SK-N-MC (cell line): ENCODE results near the gene GRK6.
"Not testable (repeated sequence)": the region's sequence is repeated elsewhere in the genome, so short reads cannot be mapped to it uniquely, and the experiment has no call there.

ENCODE experiments used
- DNase-seq: peaks from one replicate; pipeline ENCODE4 v3.0.0-alpha.2; 2011; ENCODE audit warnings: low read depth, low spot score
- H3K27ac ChIP-seq: fragments of 200-600 bp; sonication (generic); 2 replicates; pipeline ENCODE4 v1.5.1; 2016; ENCODE audit warnings: mixed run types
- H3K36me3 ChIP-seq: fragments of 200-600 bp; sonication (generic); 2 replicates; pipeline ENCODE4 v1.6.1; 2017; ENCODE audit warnings: antibody characterized with exemption, low read length, mixed read lengths; ENCODE audit not compliant: insufficient read depth
- H3K4me3 ChIP-seq: fragments of 200-600 bp; sonication (generic); 2 replicates; pipeline ENCODE4 v1.5.1; 2016
- H3K9ac ChIP-seq: fragments of 200-600 bp; sonication (generic); 2 replicates; pipeline ENCODE4 v1.8.0; 2017; ENCODE audit warnings: mixed run types, mixed read lengths; ENCODE audit not compliant: insufficient read length
- H3K9me3 ChIP-seq: fragments of 200-600 bp; sonication (generic); 2 replicates; pipeline ENCODE4 v1.6.1; 2017; ENCODE audit warnings: low read depth, mild to moderate bottlenecking, antibody characterized with exemption, low read length, moderate library complexity, mixed read lengths
- EZH2 ChIP-seq: fragments of 200-600 bp; sonication (generic); IDR thresholded peaks from one replicate; pipeline ENCODE4 v1.6.1; 2017; ENCODE audit warnings: antibody characterized with exemption
- FOXP2 ChIP-seq: optimal IDR thresholded peaks from 2 replicates; pipeline ENCODE3; 2011; ENCODE audit warnings: mild to moderate bottlenecking, moderate library complexity; ENCODE audit not compliant: insufficient read depth; ENCODE audit errors: extremely low read length, control extremely low read depth
- POLR2AphosphoS5 ChIP-seq: IDR thresholded peaks from 2 replicates; pipeline ENCODE4 v1.6.1; 2012; ENCODE audit warnings: mild to moderate bottlenecking, low read depth, low read length, borderline replicate concordance

The GRK6 gene

DNA sequence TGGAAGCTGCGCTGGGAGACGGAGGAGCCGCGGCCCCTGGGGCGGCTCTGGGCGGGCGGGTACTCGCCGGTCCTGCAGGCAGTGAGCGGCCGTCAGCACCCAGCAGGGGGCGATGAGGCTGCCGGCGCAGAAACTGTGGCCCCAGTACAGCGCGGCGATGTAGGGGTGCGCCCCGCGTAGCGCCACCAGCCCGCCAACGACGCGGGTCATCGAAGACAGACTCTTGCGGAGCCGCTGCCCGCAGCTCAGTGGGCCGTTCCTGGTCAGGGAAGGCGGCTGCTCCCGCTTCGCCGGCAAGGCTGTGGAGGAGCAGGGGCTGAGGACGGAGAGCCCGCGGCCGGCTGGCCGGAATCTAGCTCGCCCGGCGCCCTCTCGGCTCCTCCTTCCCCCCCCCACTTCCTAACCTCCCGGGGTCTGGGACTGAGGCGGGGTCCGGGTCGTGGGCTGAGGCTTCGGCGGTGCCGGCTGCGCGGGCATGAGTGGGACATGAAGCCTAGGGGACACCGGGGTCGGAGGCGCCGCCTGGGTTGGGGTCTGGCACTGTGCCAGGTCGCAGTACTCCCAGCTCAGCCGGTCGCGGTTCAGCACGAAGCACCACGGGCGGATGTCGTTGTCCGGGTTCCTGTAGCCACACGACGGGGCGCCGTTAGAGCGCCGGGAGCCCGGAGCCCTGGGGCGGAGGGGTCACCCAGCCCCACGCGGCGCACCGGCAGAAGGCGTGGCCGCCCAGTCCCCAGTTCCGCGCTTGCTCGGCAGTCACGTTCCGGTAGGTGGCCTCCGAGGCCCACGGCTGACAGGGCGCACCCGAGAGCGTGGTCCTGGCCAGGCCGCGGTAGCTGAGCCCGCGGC is 22.5 kb upstream of the GRK6 start:
- Histone ChIP-seq H3K4me3 (peak overlapping the region; percentile 78), H3K9ac (no peak overlapping the region), H3K27ac (no peak overlapping the region), H3K36me3 (no peaks in the 10 kb centered on the region), H3K9me3 (no peaks in the 10 kb centered on the region)
- TF ChIP-seq FOXP2: no peak
- TF ChIP-seq EZH2: no peak
- no peak for TF ChIP-seq POLR2AphosphoS5
- DNase-seq: no peak

DNA sequence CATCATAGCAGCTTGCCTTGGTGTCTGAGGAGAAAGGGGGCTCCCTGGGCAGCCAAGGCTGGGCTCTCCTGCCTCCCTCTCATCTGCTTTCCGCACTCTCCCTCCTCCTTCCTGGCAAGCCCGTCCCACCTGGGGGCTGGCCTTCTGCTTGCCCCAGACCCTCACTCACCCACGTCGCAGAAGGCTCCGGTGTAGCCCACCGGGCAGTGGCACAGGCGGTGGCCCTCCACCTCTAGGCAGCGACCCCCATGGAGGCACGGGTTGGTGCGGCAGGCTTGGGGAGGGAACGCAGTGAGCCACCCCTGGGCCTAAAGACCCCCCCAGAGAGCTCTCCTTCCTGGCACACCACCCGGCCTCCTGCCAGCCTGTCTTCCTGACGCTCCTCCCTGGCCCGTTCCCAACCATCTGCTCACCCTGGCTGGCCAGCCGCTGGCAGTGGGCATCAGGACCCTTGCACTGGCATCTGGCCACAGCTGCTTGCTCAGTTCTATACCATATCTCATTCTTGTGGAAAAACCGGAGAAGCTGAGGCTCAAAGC is 21.8 kb upstream of the GRK6 start:
- H3K4me3 ChIP-seq: peak overlapping the region; percentile 78
- TF ChIP-seq POLR2AphosphoS5 (no peak), EZH2 (no peak), FOXP2 (no peak)
- no peak overlapping the region for H3K9ac ChIP-seq
- no peaks in the 10 kb centered on the region for H3K9me3 ChIP-seq
- no peak for DNase-seq
- no peak overlapping the region for H3K27ac ChIP-seq
- no peaks in the 10 kb centered on the region for H3K36me3 ChIP-seq

DNA sequence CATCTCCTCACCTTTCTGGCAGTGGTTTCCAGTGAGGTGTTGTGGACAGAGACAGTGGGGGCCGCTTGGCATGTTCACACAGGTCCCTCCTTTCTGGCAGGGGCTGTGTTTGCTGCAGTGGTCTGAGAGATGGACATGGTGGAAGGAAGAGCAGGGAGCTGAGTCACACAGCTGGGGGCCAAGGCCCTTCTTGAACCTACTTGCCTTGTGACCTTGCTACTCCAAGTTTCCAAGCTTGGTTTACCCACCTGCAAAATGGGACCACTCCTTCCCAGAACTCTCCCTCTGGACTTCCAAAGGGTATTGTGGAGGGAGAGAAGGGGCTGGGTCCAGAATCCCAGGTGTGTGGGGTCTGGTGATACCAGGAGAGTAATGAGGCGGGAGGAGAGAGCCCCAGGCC is 21.2 kb upstream of the GRK6 start:
- TF ChIP-seq EZH2 (no peak), FOXP2 (no peak), POLR2AphosphoS5 (no peak)
- Histone ChIP-seq H3K9me3 (no peaks in the 10 kb centered on the region), H3K36me3 (no peaks in the 10 kb centered on the region), H3K9ac (no peak overlapping the region), H3K4me3 (no peak overlapping the region), H3K27ac (no peak overlapping the region)
- no peak for DNase-seq

DNA sequence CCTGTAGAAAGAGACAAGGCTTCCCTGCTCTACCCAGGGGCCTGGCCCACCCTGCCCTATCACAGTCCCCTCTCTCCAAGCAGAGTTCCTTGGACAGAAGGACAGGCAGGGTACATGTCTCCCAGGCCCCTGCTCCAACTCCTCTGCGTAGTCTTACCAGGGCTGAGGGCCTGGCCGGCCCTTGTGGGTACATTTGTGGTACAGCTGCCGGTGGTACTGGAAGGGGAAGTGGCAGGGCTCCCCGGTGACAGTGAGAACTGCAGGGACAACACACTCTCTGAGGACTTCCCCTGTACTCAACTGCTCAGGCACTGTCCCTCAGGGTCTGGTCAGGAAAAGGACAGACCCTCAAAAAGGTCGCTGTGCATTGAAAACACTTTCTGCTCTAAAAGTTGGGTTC is 20.7 kb upstream of the GRK6 start:
- TF ChIP-seq EZH2: no peak
- TF ChIP-seq POLR2AphosphoS5: no peak
- TF ChIP-seq FOXP2: no peak
- no peak overlapping the region for H3K4me3 ChIP-seq
- no peak overlapping the region for H3K27ac ChIP-seq
- no peak for DNase-seq
- no peaks in the 10 kb centered on the region for H3K36me3 ChIP-seq
- no peaks in the 10 kb centered on the region for H3K9me3 ChIP-seq
- H3K9ac ChIP-seq: no peak overlapping the region

DNA sequence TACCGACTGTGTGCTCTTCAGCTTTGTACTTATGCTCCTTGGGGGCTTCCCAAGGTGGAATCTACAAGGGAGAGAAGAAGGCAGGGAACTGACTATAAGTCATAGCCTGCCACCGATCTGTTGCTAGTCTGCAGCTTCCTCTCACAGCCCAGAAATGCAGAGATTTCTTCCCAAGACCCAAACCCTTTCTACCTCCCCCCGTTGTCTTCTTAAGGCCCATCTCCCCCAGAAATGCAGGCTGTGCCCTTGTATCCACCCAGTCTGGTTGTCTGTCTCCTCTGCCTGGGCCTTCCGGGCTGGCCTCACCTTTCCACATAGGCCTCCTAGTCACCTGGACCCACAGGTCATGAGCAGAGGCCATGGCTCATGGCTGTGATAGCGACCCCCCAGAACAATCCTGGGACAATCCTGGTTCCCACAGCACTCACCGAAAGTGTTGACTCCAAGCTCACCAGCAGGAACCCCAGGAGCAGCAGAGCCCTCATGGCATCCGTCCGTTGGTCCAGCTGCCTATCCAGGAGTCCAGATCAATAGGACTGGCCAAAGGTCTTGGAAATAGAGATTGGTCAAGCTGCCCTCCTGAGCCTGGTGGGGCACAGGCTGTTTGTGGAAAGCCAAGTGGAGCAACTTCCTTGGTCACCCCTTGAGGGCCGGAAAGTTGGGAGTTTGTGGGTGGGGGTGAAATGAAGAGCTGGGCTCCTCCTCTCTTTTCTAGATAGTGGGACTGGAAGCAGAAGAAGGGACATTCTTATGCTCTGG is 17.3 kb upstream of the GRK6 start, which contains the start of gene F12:
TSS of gene F12 (minus strand) at position 522 of the 759 bp plus-strand sequence. CDS start at position 485, 37 bp downstream.
- no peak for TF ChIP-seq FOXP2
- no peak for TF ChIP-seq EZH2
- no peak for TF ChIP-seq POLR2AphosphoS5

DNA sequence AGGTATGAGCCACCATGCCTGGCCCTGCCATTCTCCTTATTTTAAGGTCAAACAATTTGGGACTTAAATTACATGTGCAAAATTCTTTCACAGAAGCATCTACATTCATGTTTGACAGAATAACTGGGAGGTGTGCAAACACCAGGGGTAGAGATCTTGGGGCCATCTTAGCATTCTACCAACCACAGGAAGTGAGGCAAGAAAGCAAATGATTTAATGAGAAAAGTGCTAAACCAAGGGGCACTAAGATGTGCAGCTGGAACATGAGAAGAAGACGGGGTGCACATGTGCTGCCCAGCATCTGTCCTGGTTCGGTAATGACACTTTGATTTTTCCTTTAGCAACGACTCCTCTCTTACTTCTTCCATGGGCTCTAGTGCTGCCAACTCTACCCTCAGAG is 15.9 kb upstream of the GRK6 start:
- Histone ChIP-seq H3K27ac (no peak overlapping the region), H3K36me3 (no peaks in the 10 kb centered on the region), H3K9me3 (no peaks in the 10 kb centered on the region), H3K9ac (no peak overlapping the region), H3K4me3 (no peak overlapping the region)
- TF ChIP-seq POLR2AphosphoS5 (no peak), EZH2 (no peak), FOXP2 (no peak)
- DNase-seq: no peak

More for the DNA sequence above, 17.3 kb upstream of the GRK6 start, which contains the start of gene F12:
- Histone ChIP-seq H3K9me3 (no peaks in the 10 kb centered on the region), H3K9ac (no peak within 1 kb of the TSS), H3K36me3 (no peaks in the 10 kb centered on the region), H3K4me3 (no peak within 1 kb of the TSS), H3K27ac (no peak within 1 kb of the TSS)
- no peak for DNase-seq

DNA sequence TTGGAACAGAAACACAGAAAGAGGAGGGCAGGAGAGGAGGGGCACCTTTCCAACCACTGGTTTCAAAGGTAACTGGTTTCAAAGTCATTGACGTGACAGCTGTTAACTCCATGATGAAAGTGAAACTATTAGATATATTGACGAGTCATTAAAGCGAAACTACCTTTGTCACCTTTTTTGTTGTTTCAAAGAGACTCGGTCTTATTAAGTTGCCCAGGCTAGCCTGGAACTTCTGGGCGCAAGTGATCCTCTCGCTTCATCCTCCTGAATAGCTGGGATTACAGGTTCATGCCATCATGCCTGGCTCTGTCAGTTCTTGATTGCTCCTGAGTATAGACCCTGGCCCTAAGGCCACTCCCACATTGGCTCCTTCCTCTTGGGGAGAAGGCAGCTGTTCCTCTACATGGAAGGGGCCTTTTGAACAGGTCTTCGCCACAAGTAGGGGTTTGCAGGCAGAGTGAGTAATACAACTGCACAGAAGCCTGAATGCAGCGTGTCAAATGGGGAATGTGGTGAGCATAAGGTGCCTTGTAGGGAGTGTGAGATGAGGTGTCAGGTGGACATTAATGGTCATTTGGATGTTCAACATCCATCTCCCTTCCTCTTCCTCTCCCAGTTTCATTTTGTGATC is 13.8 kb upstream of the GRK6 start:
- no peak for DNase-seq
- H3K4me3 ChIP-seq: no peak overlapping the region
- H3K27ac ChIP-seq: no peak overlapping the region
- H3K36me3 ChIP-seq: no peaks in the 10 kb centered on the region
- TF ChIP-seq FOXP2 (no peak), POLR2AphosphoS5 (no peak), EZH2 (no peak)
- no peak overlapping the region for H3K9ac ChIP-seq
- no peaks in the 10 kb centered on the region for H3K9me3 ChIP-seq

DNA sequence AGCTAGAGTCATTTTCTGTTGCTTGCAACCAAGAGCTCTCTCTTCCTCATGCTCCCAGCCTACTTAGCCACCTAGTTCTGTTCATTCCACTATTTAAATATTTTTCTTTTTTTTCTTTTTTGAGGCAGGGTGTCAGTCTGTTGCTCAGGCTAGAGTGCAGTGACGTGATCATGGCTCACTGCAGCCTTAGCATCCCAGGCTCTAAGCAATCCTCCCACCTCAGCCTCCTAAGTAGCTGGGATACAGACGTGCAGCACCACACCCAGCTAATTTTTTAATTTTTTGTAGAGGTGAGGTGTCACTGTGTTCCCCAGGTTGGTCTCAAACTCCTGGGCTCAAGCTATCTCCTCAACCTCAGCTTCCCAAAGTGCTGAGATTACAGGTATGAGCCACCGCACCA is 12.0 kb upstream of the GRK6 start:
- H3K27ac ChIP-seq: no peak overlapping the region
- no peak for TF ChIP-seq FOXP2
- TF ChIP-seq POLR2AphosphoS5: no peak
- TF ChIP-seq EZH2: no peak

DNA sequence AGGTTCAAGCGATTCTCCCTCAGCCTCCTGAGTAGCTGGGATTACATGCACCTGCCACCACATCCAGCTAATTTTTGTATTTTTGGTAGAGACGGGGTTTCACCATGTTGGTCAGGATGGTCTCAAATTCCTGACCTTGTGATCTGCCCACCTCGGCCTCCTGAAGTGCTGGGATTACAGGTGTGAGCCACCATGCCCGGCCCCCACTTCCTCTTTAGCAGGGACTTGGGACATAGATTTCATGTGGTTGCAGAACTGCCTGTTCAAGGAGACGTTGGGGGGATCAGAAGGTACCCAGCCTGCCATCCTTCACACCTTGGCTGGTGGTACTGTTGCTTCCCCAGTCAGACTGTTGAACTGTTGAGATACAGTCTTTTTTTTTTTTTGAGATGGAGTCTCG is 9.4 kb upstream of the GRK6 start:
- H3K4me3 ChIP-seq, H3K27ac ChIP-seq, DNase-seq, H3K9me3 ChIP-seq, H3K9ac ChIP-seq, H3K36me3 ChIP-seq: not testable (repeated sequence)

More for the DNA sequence above, 12.0 kb upstream of the GRK6 start:
- DNase-seq: no peak
- Histone ChIP-seq H3K9me3 (no peaks in the 10 kb centered on the region), H3K9ac (no peak overlapping the region), H3K36me3 (no peaks in the 10 kb centered on the region), H3K4me3 (no peak overlapping the region)
